ENCODE data around the gene ARID5A. TPM values are rescaled to one million over a fixed set of nuclear protein-coding genes. Genes with fewer than 3 reads are reported as not detected.

Gene ARID5A
- total and polyA plus RNA-seq, 2 experiments from 2014 or later, result 5.5 to 7.7 TPM

- H3K9me3 Mint-ChIP-seq, result peaks cover 8% of the 10 kb centered on the region
- H3K27ac ChIP-seq (ENCODE audit: low read depth), result no peak overlapping the region
- no peak for TF ChIP-seq ZNF114 (CRISPR knock-in tag; IDR thresholded peaks at IDR 0.05)
- TF ChIP-seq ZNF462 (CRISPR knock-in tag; IDR thresholded peaks at IDR 0.05), result no peak
- no peak for TF ChIP-seq NANOG (IDR thresholded peaks at IDR 0.05; ENCODE audit: borderline replicate concordance)
- TF ChIP-seq EZH2phosphoT487 (IDR thresholded peaks at IDR 0.05; ENCODE audit: unreplicated experiment), result no peak
- TF ChIP-seq STAT1 (IDR thresholded peaks at IDR 0.05; ENCODE audit: unreplicated experiment), result no peak
- TF ChIP-seq ZNF331 (CRISPR knock-in tag; IDR thresholded peaks at IDR 0.05; ENCODE audit: low read depth), result no peak
- no peak for TF ChIP-seq ETS1 (IDR thresholded peaks at IDR 0.05)
- no peak for TF ChIP-seq CREB1 (CRISPR knock-in tag; IDR thresholded peaks at IDR 0.05; ENCODE audit: low read depth)
- TF ChIP-seq EZH2 (IDR thresholded peaks at IDR 0.05; ENCODE audit: low read depth, unreplicated experiment), result no peak
- TF ChIP-seq JUNB (IDR thresholded peaks at IDR 0.05; ENCODE audit: unreplicated experiment), result no peak
- TF ChIP-seq REST (IDR thresholded peaks at IDR 0.05; ENCODE audit: unreplicated experiment), result no peak
- no peak for TF ChIP-seq CTCF (conservative IDR thresholded peaks at IDR 0.05; ENCODE audit: low read depth in 2 of 2)
- TF ChIP-seq POLR2AphosphoS5 (IDR thresholded peaks at IDR 0.05; ENCODE audit: low read depth), result no peak
- no peaks in the 10 kb centered on the region for H3F3A ChIP-seq (replicated peaks; ENCODE audit: low read depth)
- H3K36me3 Mint-ChIP-seq (ENCODE audit: low read depth), result no peaks in the 10 kb centered on the region
- H3K27me3 Mint-ChIP-seq (ENCODE audit: insufficient read depth, low read depth, poor library complexity), result peaks cover 18% of the 10 kb centered on the region
- no peak for ATAC-seq
- H3K36me3 ChIP-seq (ENCODE audit: insufficient read depth), result no peaks in the 10 kb centered on the region
- H3K4me1 Mint-ChIP-seq, result peaks cover 6% of the 10 kb centered on the region
- no peaks in the 10 kb centered on the region for H3K9me2 ChIP-seq (ENCODE audit: insufficient read depth)
- H3K4me2 ChIP-seq, result no peak overlapping the region
- DNase-seq (ENCODE audit: low spot score), result no peak
- peaks cover 9% of the 10 kb centered on the region for H3K27me3 ChIP-seq (ENCODE audit: insufficient read depth)
- no peaks in the 10 kb centered on the region for H4K20me1 ChIP-seq (replicated peaks; ENCODE audit: insufficient read depth)
- H2AFZ ChIP-seq, result no peak overlapping the region
- H3K79me2 ChIP-seq (replicated peaks; ENCODE audit: insufficient read depth), result no peaks in the 10 kb centered on the region
- H3K4me3 ChIP-seq, result no peak overlapping the region
- H3K27ac Mint-ChIP-seq, result no peak overlapping the region
- no peak overlapping the region for H3K4me3 Mint-ChIP-seq
- H3K4me1 ChIP-seq (ENCODE audit: insufficient read depth), result 0 out of 2 replicates have a peak, but pooled peaks cover 3% of the 10 kb centered on the region
These were observed 14.0 kb upstream of the ARID5A start for GRCh38 chr2:96522304-96523203.
